ENCODE results near the gene ANAPC10.
"Not testable (repeated sequence)": the region's sequence is repeated elsewhere in the genome, so short reads cannot be mapped to it uniquely, and the experiment has no call there.

Gene ANAPC10

GRCh38 chr4:145069361-145069760, 28.6 kb downstream of the ANAPC10 start:
- DNase-seq = no peak

- DNase-seq = no peak
Measured at GRCh38 chr4:145066063-145066501, 31.9 kb downstream of the ANAPC10 start.

- no peak for DNase-seq
Measured at GRCh38 chr4:145061318-145061920, 36.6 kb downstream of the ANAPC10 start.

GRCh38 chr4:145058256-145058655, 39.7 kb downstream of the ANAPC10 start:
- no peak for DNase-seq

GRCh38 chr4:145056325-145057130, 41.5 kb downstream of the ANAPC10 start:
- DNase-seq = no peak

GRCh38 chr4:145055533-145056257, 42.3 kb downstream of the ANAPC10 start:
- no peak for DNase-seq

GRCh38 chr4:145049241-145049640, 48.8 kb downstream of the ANAPC10 start:
- no peak for DNase-seq

- DNase-seq = no peak
Measured at GRCh38 chr4:145048817-145049216, 49.2 kb downstream of the ANAPC10 start.

GRCh38 chr4:145047151-145047550, 50.8 kb downstream of the ANAPC10 start:
- DNase-seq = no peak

GRCh38 chr4:145045180-145045579, 52.8 kb downstream of the ANAPC10 start:
- DNase-seq = no peak

GRCh38 chr4:145044341-145044740, 53.7 kb downstream of the ANAPC10 start:
- no peak for DNase-seq

GRCh38 chr4:145043306-145043705, 54.7 kb downstream of the ANAPC10 start:
- no peak for DNase-seq

- no peak for DNase-seq
Measured at GRCh38 chr4:145042601-145043285, 55.3 kb downstream of the ANAPC10 start.

GRCh38 chr4:145041378-145041777, 56.6 kb downstream of the ANAPC10 start:
- no peak for DNase-seq

GRCh38 chr4:145035494-145036136, 62.4 kb downstream of the ANAPC10 start:
- DNase-seq = no peak

GRCh38 chr4:145034727-145035211, 63.2 kb downstream of the ANAPC10 start:
- DNase-seq = no peak

GRCh38 chr4:145019346-145019745, 78.7 kb downstream of the ANAPC10 start:
- no peak for DNase-seq

- DNase-seq = no peak
Measured at GRCh38 chr4:145014365-145014764, 83.6 kb downstream of the ANAPC10 start.

GRCh38 chr4:145012841-145013240, 85.2 kb downstream of the ANAPC10 start:
- DNase-seq = no peak

- DNase-seq = no peak
Measured at GRCh38 chr4:145011636-145012035, 86.4 kb downstream of the ANAPC10 start.

GRCh38 chr4:145010315-145010714, 87.7 kb downstream of the ANAPC10 start:
- not testable (repeated sequence) for DNase-seq

- DNase-seq = no peak
Measured at GRCh38 chr4:145003675-145004074, 94.3 kb downstream of the ANAPC10 start.

Data from activated T-cell treated with anti-CD3 and anti-CD28 coated beads, Interleukin-2, amount 50 U/mL, for 48 hours (primary cell).